ENCODE results near the gene VRK3.

- TF ChIP-seq CTCF (conservative IDR thresholded peaks at IDR 0.05) (no peak), EZH2 (IDR thresholded peaks at IDR 0.05; ENCODE audit: low read depth) (no peak)
These were observed 50.1 kb downstream of the VRK3 start for GRCh38 chr19:49975051-49975450.

Measured in PC-9 (cell line).